H54 (cell line): ENCODE results near the gene AMOTL1.

Experiments used
- DNase-seq: peaks from one replicate; pipeline ENCODE4 v3.0.0; 2011; ENCODE audit warnings: low spot score, mixed read lengths; ENCODE audit not compliant: insufficient read length
- FAIRE-seq: peaks from 3 replicates; lab custom pipeline; 2011; peaks lifted over from hg19 to GRCh38; lab: Jason Lieb, UNC
- POLR2A ChIP-seq: IDR thresholded peaks from 2 replicates; pipeline ENCODE4 v1.6.1; 2011; ENCODE audit warnings: low read depth, mild to moderate bottlenecking, low read length

Gene AMOTL1

GRCh38 chr11:94770563-94771120, 2.5 kb downstream of the AMOTL1 start:
- FAIRE-seq (no peak), DNase-seq (no peak)
- TF ChIP-seq POLR2A: no peak

- no peak for TF ChIP-seq POLR2A
- DNase-seq (no peak), FAIRE-seq (no peak)
Measured at GRCh38 chr11:94771390-94771789, 3.2 kb downstream of the AMOTL1 start.

GRCh38 chr11:94771951-94772350, 3.8 kb downstream of the AMOTL1 start:
- no peak for TF ChIP-seq POLR2A
- FAIRE-seq: no peak
- no peak for DNase-seq

DNA sequence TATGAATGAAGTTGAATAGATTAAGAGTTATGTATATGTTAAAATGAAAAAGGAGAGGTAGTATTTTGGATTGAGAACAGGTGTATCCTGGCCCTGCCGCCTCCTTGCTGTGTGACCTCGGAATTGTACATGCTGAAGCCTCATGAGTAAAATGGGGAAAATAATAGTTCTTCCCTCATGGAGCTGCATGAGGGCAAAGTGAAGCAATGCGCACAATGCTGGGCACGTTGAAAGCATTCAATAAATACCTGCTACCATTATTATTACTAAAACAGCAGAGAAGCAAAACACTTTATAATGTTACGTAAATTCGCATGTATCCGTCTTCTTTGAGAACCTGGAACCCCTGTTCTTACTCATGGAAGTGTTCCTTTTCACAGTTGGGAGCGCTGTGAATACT, 5.7 kb downstream of the AMOTL1 start:
- FAIRE-seq (no peak), DNase-seq (no peak)
- TF ChIP-seq POLR2A: no peak

DNA sequence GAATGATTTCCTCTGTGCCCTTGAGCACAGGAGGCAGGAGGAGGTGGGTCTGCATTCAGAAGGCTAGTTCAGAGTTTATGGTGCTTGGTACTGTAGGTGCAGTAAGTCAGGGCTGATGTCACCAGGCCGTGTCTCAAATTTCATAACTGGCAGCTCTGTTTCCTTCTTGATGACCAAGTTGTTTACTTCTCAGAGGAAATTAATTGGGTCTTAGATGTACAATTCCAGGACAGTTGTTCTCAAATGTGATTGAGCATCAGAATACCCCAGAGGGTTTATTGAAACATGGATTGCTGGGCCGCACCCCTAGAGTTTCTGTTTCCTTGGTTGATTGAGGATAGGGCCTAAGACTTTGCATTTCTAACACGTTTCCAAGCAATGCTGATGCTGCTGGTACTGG, 6.2 kb downstream of the AMOTL1 start:
- no peak for TF ChIP-seq POLR2A
- DNase-seq (no peak), FAIRE-seq (no peak)

GRCh38 chr11:94775567-94776327, 7.6 kb downstream of the AMOTL1 start:
- DNase-seq (no peak), FAIRE-seq (no peak)
- no peak for TF ChIP-seq POLR2A

GRCh38 chr11:94776351-94777321, 8.5 kb downstream of the AMOTL1 start:
- TF ChIP-seq POLR2A: no peak
- DNase-seq: no peak
- FAIRE-seq: no peak

DNA sequence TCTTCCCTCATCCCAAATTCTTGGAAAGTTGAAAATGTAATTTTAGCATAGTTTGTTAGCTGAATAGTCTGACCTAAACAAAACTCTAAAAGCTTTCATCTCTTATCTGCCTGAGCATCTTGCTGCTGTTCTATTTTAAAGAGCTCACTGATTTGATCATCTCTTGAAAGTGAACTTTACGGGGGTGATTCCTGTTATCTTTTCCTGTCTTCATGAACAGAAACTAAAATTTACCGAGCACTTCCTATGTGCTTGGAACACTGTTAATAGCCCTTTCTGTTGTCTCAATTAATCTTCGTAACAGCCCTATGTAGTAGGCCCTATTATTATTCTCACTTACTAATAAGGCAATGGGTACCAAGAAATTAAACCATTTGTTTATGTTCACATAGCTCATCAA, 12.3 kb downstream of the AMOTL1 start:
- FAIRE-seq (no peak), DNase-seq (no peak)
- no peak for TF ChIP-seq POLR2A

DNA sequence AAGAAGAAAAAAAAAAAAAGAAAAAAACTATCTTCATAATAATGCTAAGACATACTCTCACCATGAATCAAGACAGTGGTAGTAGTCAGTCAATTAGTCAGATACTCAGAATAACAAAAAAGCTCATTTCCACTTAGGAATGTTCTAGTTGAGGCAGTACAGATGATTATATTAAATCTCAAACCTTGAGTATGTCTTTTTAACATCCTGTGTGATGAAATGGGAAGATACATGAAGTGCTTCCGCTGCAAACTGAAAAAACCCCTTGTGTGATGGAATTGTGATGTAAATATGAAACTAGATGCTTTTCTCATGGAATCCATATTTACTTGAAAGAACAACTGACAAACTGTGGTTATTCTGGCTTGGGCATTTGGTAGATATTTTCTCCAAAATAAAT, 13.7 kb downstream of the AMOTL1 start:
- no peak for TF ChIP-seq POLR2A
- FAIRE-seq (no peak), DNase-seq (no peak)

GRCh38 chr11:94782446-94782845, 14.3 kb downstream of the AMOTL1 start:
- no peak for TF ChIP-seq POLR2A
- DNase-seq (no peak), FAIRE-seq (no peak)

DNA sequence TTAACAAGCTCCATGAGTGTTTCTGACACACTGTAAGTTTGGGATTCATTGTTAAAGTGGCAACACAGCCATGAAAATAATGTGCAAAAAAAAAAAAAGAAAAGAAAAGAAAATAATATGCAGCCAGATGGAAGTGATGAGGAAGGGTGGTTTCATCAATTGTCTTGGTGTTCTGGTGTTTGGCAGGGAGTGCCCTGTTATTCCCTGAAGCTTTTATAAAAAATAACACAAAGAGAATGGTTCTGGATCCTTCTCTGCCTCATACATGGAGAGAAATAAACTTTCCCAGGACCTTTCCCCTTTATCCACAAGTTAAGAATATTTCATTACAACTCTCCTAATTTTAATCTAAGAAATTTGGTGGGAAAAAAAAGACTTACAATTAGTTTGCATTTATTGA, 16.7 kb downstream of the AMOTL1 start:
- DNase-seq (no peak), FAIRE-seq (no peak)
- TF ChIP-seq POLR2A: no peak

GRCh38 chr11:94785509-94785908, 17.4 kb downstream of the AMOTL1 start:
- no peak for TF ChIP-seq POLR2A
- FAIRE-seq (no peak), DNase-seq (no peak)

- FAIRE-seq (no peak), DNase-seq (no peak)
- TF ChIP-seq POLR2A: no peak
Measured at GRCh38 chr11:94786264-94787126, 18.3 kb downstream of the AMOTL1 start.
